Mesenchymal stem cell (in vitro differentiated cells and primary cell): Measurements from ENCODE around the gene PIK3R6.

ENCODE experiments used
- DNase-seq: peaks from one replicate; pipeline ENCODE4 v3.0.0-alpha.2; 2013
- H2AFZ ChIP-seq: one replicate; pipeline ENCODE4 v1.6.1; 2013; ENCODE audit warnings: low read depth, mild to moderate bottlenecking, control low read depth, inconsistent platforms, low read length, moderate library complexity
- H2AK5ac ChIP-seq: 2 replicates; pipeline ENCODE4 v1.6.1; 2013; ENCODE audit warnings: low read length, moderate library complexity, mild to moderate bottlenecking, inconsistent platforms; ENCODE audit not compliant: severe bottlenecking
- H2BK120ac ChIP-seq: one replicate; pipeline ENCODE4 v1.6.1; 2013; ENCODE audit warnings: low read depth, mild to moderate bottlenecking, inconsistent platforms, low read length, moderate library complexity
- H2BK12ac ChIP-seq, 2 experiments: one replicate each; pipeline ENCODE4 v1.6.1; 2013; ENCODE audit warnings: inconsistent platforms in 2 of 2, low read length in 2 of 2, mild to moderate bottlenecking in 2 of 2, moderate library complexity in 2 of 2, control low read depth in 1 of 2
- H2BK15ac ChIP-seq: one replicate; pipeline ENCODE4 v1.6.1; 2013; ENCODE audit warnings: mild to moderate bottlenecking, low read depth, inconsistent platforms; ENCODE audit not compliant: poor library complexity, severe bottlenecking
- H2BK5ac ChIP-seq: 2 replicates; pipeline ENCODE4 v1.6.1; 2013; ENCODE audit warnings: low read depth, mild to moderate bottlenecking, low read length, control low read depth, inconsistent platforms; ENCODE audit not compliant: poor library complexity, severe bottlenecking
- H3K14ac ChIP-seq, 2 experiments: one replicate each; pipeline ENCODE4 v1.6.1; 2013; ENCODE audit warnings: inconsistent platforms in 2 of 2, low read length in 2 of 2, control low read depth in 1 of 2, mild to moderate bottlenecking in 1 of 2, moderate library complexity in 1 of 2
- H3K18ac ChIP-seq, 2 experiments: one replicate each; pipeline ENCODE4 v1.6.1; 2013; ENCODE audit warnings: inconsistent platforms in 2 of 2, low read length in 2 of 2, control low read depth in 1 of 2, low read depth in 1 of 2, mild to moderate bottlenecking in 1 of 2
- H3K23ac ChIP-seq, 2 experiments: one replicate each; pipeline ENCODE4 v1.6.1; 2013; ENCODE audit warnings: inconsistent platforms in 2 of 2, low read length in 2 of 2, mild to moderate bottlenecking in 2 of 2, moderate library complexity in 2 of 2, control low read depth in 1 of 2
- H3K27ac ChIP-seq: 2 replicates; pipeline ENCODE4 v1.5.1; 2013; ENCODE audit warnings: mild to moderate bottlenecking, moderate library complexity, low read length, control low read depth, inconsistent platforms; ENCODE audit not compliant: poor library complexity, severe bottlenecking
- H3K27me3 ChIP-seq, 2 experiments: 2 replicates each; pipeline versions ENCODE4 v1.6.1 to v1.7.0; 2013; ENCODE audit warnings: low read length in 2 of 2, mild to moderate bottlenecking in 2 of 2, moderate library complexity in 2 of 2, control low read depth in 1 of 2, inconsistent platforms in 1 of 2; ENCODE audit not compliant: control insufficient read depth in 1 of 2, insufficient read depth in 1 of 2
- H3K36me3 ChIP-seq, 2 experiments: 2 replicates each; pipeline versions ENCODE4 v1.6.1 to v1.7.0; 2013; ENCODE audit warnings: low read length in 2 of 2, control low read depth in 1 of 2, inconsistent platforms in 1 of 2, low read depth in 1 of 2, mild to moderate bottlenecking in 1 of 2; ENCODE audit not compliant: insufficient read depth in 2 of 2, control insufficient read depth in 1 of 2
- H3K4ac ChIP-seq, 2 experiments: one replicate each; pipeline ENCODE4 v1.6.1; 2013; ENCODE audit warnings: inconsistent platforms in 2 of 2, low read length in 2 of 2, mild to moderate bottlenecking in 2 of 2, moderate library complexity in 2 of 2, control low read depth in 1 of 2, low read depth in 1 of 2
- H3K4me1 ChIP-seq: 2 replicates; pipeline ENCODE4 v1.6.1; 2013; ENCODE audit warnings: low read depth, low read length, control low read depth; ENCODE audit not compliant: control insufficient read depth, insufficient read depth
- H3K4me2 ChIP-seq: 2 replicates; pipeline ENCODE4 v1.6.1; 2013; ENCODE audit warnings: low read length, mild to moderate bottlenecking, inconsistent platforms; ENCODE audit not compliant: poor library complexity, severe bottlenecking
- H3K4me3 ChIP-seq, 2 experiments: 2 replicates each; pipeline versions ENCODE4 v1.5.1 to v1.7.0; 2013; ENCODE audit warnings: low read length in 2 of 2, mild to moderate bottlenecking in 2 of 2, control low read depth in 1 of 2, low read depth in 1 of 2; ENCODE audit not compliant: insufficient read depth in 1 of 2
- H3K79me1 ChIP-seq: replicated peaks from 2 replicates; pipeline ENCODE4 v1.6.1; 2013; ENCODE audit warnings: mild to moderate bottlenecking, control low read depth, low read length, inconsistent platforms; ENCODE audit not compliant: poor library complexity, severe bottlenecking
- H3K9ac ChIP-seq: 2 replicates; pipeline ENCODE4 v1.7.0; 2013; ENCODE audit warnings: mild to moderate bottlenecking, low read length, moderate library complexity
- H3K9me3 ChIP-seq: 2 replicates; pipeline ENCODE4 v1.7.0; 2013; ENCODE audit warnings: mild to moderate bottlenecking, low read length; ENCODE audit not compliant: control insufficient read depth
- H4K8ac ChIP-seq: one replicate; pipeline ENCODE4 v1.6.1; 2013; ENCODE audit warnings: inconsistent platforms, mild to moderate bottlenecking, low read length, moderate library complexity
- H4K91ac ChIP-seq: one replicate; pipeline ENCODE4 v1.6.1; 2013; ENCODE audit warnings: mild to moderate bottlenecking, low read length, inconsistent platforms
- WGBS: methylation state at CpG from one replicate; pipeline ENCODE4 v1.1.7; 2013; ENCODE audit warnings: mixed read lengths; 5-methylcytosine and 5-hydroxymethylcytosine counted together

Gene PIK3R6

DNA sequence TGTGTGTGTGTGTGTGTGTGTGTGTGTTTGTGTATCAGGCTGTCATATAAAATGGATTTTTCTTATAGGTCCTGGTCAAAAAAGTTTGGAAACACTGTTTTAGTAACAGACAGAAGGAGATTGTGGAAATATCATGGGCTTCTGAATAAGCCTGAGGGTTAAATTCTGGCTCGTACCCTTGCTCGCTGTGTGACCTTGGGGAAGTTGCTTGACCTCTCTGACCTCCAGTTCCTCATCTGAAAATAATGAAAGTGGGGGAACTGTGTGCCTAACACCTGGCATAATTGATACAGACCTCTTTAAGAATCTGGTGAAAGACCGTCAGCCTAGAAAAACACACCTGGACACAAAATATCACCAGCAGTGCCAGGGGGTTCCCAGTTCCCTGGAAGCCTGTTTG is 25.6 kb upstream of the PIK3R6 start:
- WGBS: 100% methylated on average over 2 of the region's 3 CpGs
- DNase-seq: no peak
- Histone ChIP-seq H3K14ac (no peak overlapping the region), H3K4me3 (no peak overlapping the region), H3K79me1 (no peaks in the 10 kb centered on the region), H2AFZ (no peak overlapping the region), H4K91ac (no peak overlapping the region), H3K4me2 (no peak overlapping the region), H3K23ac (no peak overlapping the region), H2BK12ac (no peak overlapping the region), H2BK15ac (no peak overlapping the region), H3K9me3 (no peaks in the 10 kb centered on the region), H2AK5ac (no peak overlapping the region), H3K18ac (no peak overlapping the region), H2BK120ac (no peak overlapping the region), H3K27me3 (peaks cover 19 to 60% of the 10 kb centered on the region in 2 experiments), H3K9ac (no peak overlapping the region), H4K8ac (no peak overlapping the region), H3K4me1 (peaks cover 8% of the 10 kb centered on the region), H2BK5ac (no peak overlapping the region), H3K27ac (no peak overlapping the region), H3K4ac (no peak overlapping the region), H3K36me3 (no peaks in the 10 kb centered on the region)

DNA sequence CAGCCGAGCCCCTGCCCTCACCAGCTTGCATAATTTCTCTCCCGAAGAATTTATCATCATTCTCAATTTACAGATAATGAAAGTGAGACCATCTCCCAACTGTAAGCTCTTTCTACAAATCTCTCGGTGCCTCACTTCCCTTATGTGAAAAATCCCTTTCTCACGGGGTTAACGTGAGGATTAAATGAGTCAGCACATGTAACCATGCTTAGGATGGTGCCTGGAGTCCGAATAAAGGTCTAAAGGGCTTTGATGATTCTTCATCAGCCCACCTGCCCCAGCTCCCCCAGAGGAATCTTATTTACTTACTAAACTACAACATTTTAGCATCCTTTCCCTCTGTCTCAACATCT is 24.8 kb upstream of the PIK3R6 start:
- 76% methylated on average over 6 of the region's 6 CpGs for WGBS

DNA sequence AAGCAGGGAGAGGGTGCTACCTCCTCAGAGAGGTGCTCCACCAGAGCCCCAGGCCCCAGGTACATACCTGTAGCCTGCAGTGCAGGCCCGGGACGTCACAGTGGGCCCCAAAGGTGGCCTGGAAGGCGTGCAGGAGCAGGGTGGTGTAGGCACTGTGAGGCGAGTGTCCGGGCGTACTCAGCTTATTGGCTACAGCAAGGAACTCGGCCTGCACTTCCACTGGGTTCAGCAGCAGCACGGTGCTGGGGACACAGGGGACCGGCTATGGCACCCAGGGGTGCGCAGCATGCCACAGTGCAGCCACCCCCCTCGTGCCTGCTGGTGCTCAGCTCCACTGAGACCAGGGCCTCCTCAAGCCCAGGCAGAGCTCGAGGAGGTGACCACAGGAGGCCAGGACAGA is 23.2 kb upstream of the PIK3R6 start:
- Histone ChIP-seq H2AK5ac (no peak overlapping the region), H3K79me1 (no peaks in the 10 kb centered on the region), H2AFZ (no peak overlapping the region), H3K27me3 (peaks cover 0 to 37% of the 10 kb centered on the region in 2 experiments), H3K18ac (no peak overlapping the region), H3K27ac (no peak overlapping the region), H3K9ac (no peak overlapping the region), H2BK5ac (no peak overlapping the region), H2BK12ac (no peak overlapping the region), H3K36me3 (no peaks in the 10 kb centered on the region), H2BK15ac (no peak overlapping the region), H3K4ac (no peak overlapping the region), H2BK120ac (no peak overlapping the region), H3K9me3 (no peaks in the 10 kb centered on the region), H4K8ac (no peak overlapping the region), H3K4me2 (no peak overlapping the region), H4K91ac (no peak overlapping the region), H3K4me1 (peaks cover 9% of the 10 kb centered on the region), H3K14ac (no peak overlapping the region), H3K23ac (no peak overlapping the region), H3K4me3 (no peak overlapping the region)
- no peak for DNase-seq
- 82% methylated on average over 12 of the region's 12 CpGs for WGBS

More for the DNA sequence above, 24.8 kb upstream of the PIK3R6 start:
- peaks cover 9% of the 10 kb centered on the region for H3K4me1 ChIP-seq
- no peak overlapping the region for H3K23ac ChIP-seq
- H3K9me3 ChIP-seq: no peaks in the 10 kb centered on the region
- peaks cover 11 to 53% of the 10 kb centered on the region in 2 experiments for H3K27me3 ChIP-seq
- H4K91ac ChIP-seq: no peak overlapping the region
- no peak overlapping the region for H2BK12ac ChIP-seq
- no peak overlapping the region for H2BK5ac ChIP-seq
- no peak overlapping the region for H3K9ac ChIP-seq
- no peak overlapping the region for H3K4me2 ChIP-seq
- no peak overlapping the region for H3K18ac ChIP-seq
- no peaks in the 10 kb centered on the region for H3K36me3 ChIP-seq
- H3K4ac ChIP-seq: no peak overlapping the region
- no peak overlapping the region for H2AK5ac ChIP-seq
- no peak overlapping the region for H2BK15ac ChIP-seq
- no peak overlapping the region for H3K4me3 ChIP-seq
- H3K27ac ChIP-seq: no peak overlapping the region
- no peak for DNase-seq
- H3K79me1 ChIP-seq: no peaks in the 10 kb centered on the region
- H3K14ac ChIP-seq: no peak overlapping the region
- H4K8ac ChIP-seq: no peak overlapping the region
- H2BK120ac ChIP-seq: no peak overlapping the region
- H2AFZ ChIP-seq: no peak overlapping the region

DNA sequence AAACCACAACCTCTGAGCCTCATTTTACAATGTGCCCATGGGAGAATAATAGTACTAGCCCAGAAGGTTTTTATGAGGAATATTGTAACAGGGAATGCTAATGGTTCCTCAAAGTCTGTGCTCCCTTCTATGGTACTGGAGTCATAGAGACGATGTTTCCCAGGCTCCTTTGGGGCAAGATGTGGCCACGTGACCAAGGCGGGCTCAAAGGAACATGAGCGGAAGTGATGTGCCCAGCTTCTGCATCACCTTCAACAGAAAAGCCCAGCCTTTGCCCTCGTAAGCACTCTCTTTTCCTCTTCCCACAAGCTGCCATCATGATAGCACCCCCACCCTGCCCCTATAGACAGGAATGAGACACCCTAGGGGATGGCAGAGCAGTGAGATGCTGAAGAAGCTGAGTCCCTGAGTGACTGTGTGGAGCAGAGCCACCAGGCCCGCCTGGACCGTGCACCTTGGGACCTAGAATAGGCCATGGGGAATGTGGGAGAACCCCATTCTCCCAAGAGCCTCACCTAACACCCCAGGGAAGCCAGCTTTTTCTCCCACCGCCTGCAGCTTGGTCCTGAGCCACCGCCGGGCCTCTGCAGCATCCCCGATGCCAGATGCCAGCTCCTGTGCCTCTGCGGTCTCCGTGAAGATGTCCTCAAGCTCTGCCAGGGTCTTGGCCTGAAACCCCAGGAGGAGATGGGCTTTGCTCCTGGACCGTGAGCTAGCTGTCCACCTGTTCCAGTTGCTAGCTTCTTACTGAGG is 22.2 kb upstream of the PIK3R6 start:
- Histone ChIP-seq H4K91ac (no peak overlapping the region), H3K9ac (no peak overlapping the region), H3K9me3 (no peaks in the 10 kb centered on the region), H3K27ac (no peak overlapping the region), H2BK120ac (no peak overlapping the region), H3K27me3 (peaks cover 0 to 30% of the 10 kb centered on the region in 2 experiments), H2BK5ac (no peak overlapping the region), H3K4me1 (peaks cover 9% of the 10 kb centered on the region), H4K8ac (no peak overlapping the region), H2BK15ac (no peak overlapping the region), H3K23ac (no peak overlapping the region), H2AK5ac (no peak overlapping the region), H3K18ac (no peak overlapping the region), H3K36me3 (no peaks in the 10 kb centered on the region), H3K4ac (no peak overlapping the region), H3K4me3 (no peak overlapping the region), H3K4me2 (no peak overlapping the region), H2BK12ac (no peak overlapping the region), H2AFZ (no peak overlapping the region), H3K14ac (no peak overlapping the region), H3K79me1 (no peaks in the 10 kb centered on the region)
- no peak for DNase-seq
- WGBS: 88% methylated on average over 14 of the region's 14 CpGs
